Inflammatory macrophage treated with lipopolysaccharide for 1 hour (primary cell): ENCODE data around the gene PLAA.

Source experiments
- DNase-seq, 2 donors: peaks; one replicate each; pipeline ENCODE4 v3.0.0-alpha.2; 2020 to 2022

PLAA gene

GRCh38 chr9:26946753-26947727, at the start of gene PLAA:
PLAA (minus strand) TSS chr9:26947242; CDS start chr9:26947045, 197 bp downstream.
- peak; percentile 88 to 90 for DNase-seq

GRCh38 chr9:26995810-26996209, 48.8 kb upstream of the PLAA start:
- no peak for DNase-seq

- no peak for DNase-seq
These were observed 36.3 kb upstream of the PLAA start for GRCh38 chr9:26983340-26983739.

GRCh38 chr9:26975728-26976707, 29.0 kb upstream of the PLAA start:
- peak; percentile 41 to 67 for DNase-seq

GRCh38 chr9:26974927-26975326, 27.9 kb upstream of the PLAA start:
- DNase-seq, result no peak

- DNase-seq, result no peak
These were observed 26.9 kb upstream of the PLAA start for GRCh38 chr9:26973989-26974388.

GRCh38 chr9:26971721-26972120, 24.7 kb upstream of the PLAA start:
- DNase-seq, result no peak

- no peak for DNase-seq
These were observed 9.8 kb upstream of the PLAA start for GRCh38 chr9:26956860-26957233.

- DNase-seq, result peak; percentile 98 to 99
These were observed 9.1 kb upstream of the PLAA start, which contains the start of gene IFT74 for GRCh38 chr9:26955921-26956859. IFT74 (plus strand) TSS chr9:26956412; CDS start chr9:26961968, 5,556 bp downstream.

- peak; percentile 72 to 78 for DNase-seq
These were observed 8.3 kb upstream of the PLAA start for GRCh38 chr9:26955222-26955903.

GRCh38 chr9:26954050-26954508, 7.0 kb upstream of the PLAA start:
- DNase-seq, result peak; percentile 83 to 86

- DNase-seq, result no peak
These were observed 4.8 kb upstream of the PLAA start for GRCh38 chr9:26951794-26952193.

- DNase-seq, result no peak
These were observed 3.5 kb upstream of the PLAA start for GRCh38 chr9:26950521-26950920.

- no peak for DNase-seq
These were observed 2.6 kb upstream of the PLAA start for GRCh38 chr9:26949637-26950069.

GRCh38 chr9:26947736-26948135, 694 bp upstream of the PLAA start:
- peak in 1 of 2 donors; percentile 9 for DNase-seq

- DNase-seq, result no peak
These were observed 1.5 kb downstream of the PLAA start for GRCh38 chr9:26945591-26945990.

GRCh38 chr9:26940779-26941178, 6.3 kb downstream of the PLAA start:
- no peak for DNase-seq

GRCh38 chr9:26939955-26940711, 6.9 kb downstream of the PLAA start:
- DNase-seq, result no peak

GRCh38 chr9:26937816-26938371, 9.1 kb downstream of the PLAA start:
- no peak for DNase-seq

GRCh38 chr9:26935847-26936246, 11.2 kb downstream of the PLAA start:
- DNase-seq, result no peak
